BE2C (cell line): ENCODE results near the gene JUND.

ENCODE experiments used
- DNase-seq: peaks from one replicate; pipeline ENCODE4 v3.0.0-alpha.2; 2020
- H3K27me3 ChIP-seq: fragments of 250-450 bp; sonication (Bioruptor Pico); 2 replicates; pipeline ENCODE4 v1.5.1; 2020; ENCODE audit warnings: mild to moderate bottlenecking
- H3K36me3 ChIP-seq: fragments of 250-450 bp; sonication (Bioruptor Pico); 2 replicates; pipeline ENCODE4 v1.5.1; 2020; ENCODE audit warnings: mild to moderate bottlenecking
- H3K4me1 ChIP-seq: fragments of 250-450 bp; sonication (Bioruptor Pico); 2 replicates; pipeline ENCODE4 v1.5.1; 2020
- H3K4me3 ChIP-seq: 2 replicates; pipeline ENCODE4 v1.5.1; 2011; ENCODE audit warnings: low read depth, low read length
- H3K9me3 ChIP-seq: fragments of 250-450 bp; sonication (Bioruptor Pico); 2 replicates; pipeline ENCODE4 v1.5.1; 2020
- TF ChIP-seq, protein P1 (sequence below): IDR thresholded peaks from 2 replicates; pipeline ENCODE4 v1.5.1; 2012; ENCODE audit warnings: mild to moderate bottlenecking, low read depth, low read length

Gene JUND

GRCh38 chr19:18310118-18310909 lies 28.9 kb upstream of the JUND start:
- DNase-seq = no peak
- H3K36me3 ChIP-seq = peaks cover 86% of the 10 kb centered on the region

GRCh38 chr19:18309525-18310064 lies 28.2 kb upstream of the JUND start:
- DNase-seq = no peak
- H3K36me3 ChIP-seq = peaks cover 83% of the 10 kb centered on the region
- H3K9me3 ChIP-seq = no peaks in the 10 kb centered on the region
- H3K4me3 ChIP-seq = no peak overlapping the region
- no peaks in the 10 kb centered on the region for H3K27me3 ChIP-seq
- H3K4me1 ChIP-seq = peaks cover 9% of the 10 kb centered on the region
- TF ChIP-seq, protein P1, sequence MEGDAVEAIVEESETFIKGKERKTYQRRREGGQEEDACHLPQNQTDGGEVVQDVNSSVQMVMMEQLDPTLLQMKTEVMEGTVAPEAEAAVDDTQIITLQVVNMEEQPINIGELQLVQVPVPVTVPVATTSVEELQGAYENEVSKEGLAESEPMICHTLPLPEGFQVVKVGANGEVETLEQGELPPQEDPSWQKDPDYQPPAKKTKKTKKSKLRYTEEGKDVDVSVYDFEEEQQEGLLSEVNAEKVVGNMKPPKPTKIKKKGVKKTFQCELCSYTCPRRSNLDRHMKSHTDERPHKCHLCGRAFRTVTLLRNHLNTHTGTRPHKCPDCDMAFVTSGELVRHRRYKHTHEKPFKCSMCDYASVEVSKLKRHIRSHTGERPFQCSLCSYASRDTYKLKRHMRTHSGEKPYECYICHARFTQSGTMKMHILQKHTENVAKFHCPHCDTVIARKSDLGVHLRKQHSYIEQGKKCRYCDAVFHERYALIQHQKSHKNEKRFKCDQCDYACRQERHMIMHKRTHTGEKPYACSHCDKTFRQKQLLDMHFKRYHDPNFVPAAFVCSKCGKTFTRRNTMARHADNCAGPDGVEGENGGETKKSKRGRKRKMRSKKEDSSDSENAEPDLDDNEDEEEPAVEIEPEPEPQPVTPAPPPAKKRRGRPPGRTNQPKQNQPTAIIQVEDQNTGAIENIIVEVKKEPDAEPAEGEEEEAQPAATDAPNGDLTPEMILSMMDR = no peak

More at GRCh38 chr19:18310118-18310909, 28.9 kb upstream of the JUND start:
- H3K4me3 ChIP-seq = no peak overlapping the region
- peaks cover 2% of the 10 kb centered on the region for H3K4me1 ChIP-seq
- no peaks in the 10 kb centered on the region for H3K9me3 ChIP-seq
- H3K27me3 ChIP-seq = no peaks in the 10 kb centered on the region
- TF ChIP-seq, protein P1 = no peak

DNA sequence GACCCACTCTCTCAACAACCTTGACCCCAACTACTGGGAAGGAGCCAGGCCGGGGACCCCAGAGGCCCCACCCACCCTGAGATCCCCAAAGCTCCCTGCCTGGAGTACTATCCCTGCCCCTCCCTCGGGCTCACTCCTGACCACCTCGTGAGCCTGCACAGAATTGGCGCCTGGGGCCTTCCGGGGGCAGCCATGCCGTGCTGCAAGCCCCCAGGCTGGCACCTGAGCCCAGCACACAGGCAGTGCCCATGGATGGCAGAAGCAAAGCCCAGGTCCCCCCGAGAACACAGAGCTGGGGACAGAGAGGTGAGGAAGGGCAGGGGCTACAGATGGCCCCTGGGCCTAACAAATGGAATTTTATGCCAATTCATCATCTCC lies 27.5 kb upstream of the JUND start:
- no peak for DNase-seq
- H3K27me3 ChIP-seq = no peaks in the 10 kb centered on the region
- TF ChIP-seq, protein P1 = no peak
- no peak overlapping the region for H3K4me3 ChIP-seq
- H3K4me1 ChIP-seq = peaks cover 16% of the 10 kb centered on the region
- peaks cover 77% of the 10 kb centered on the region for H3K36me3 ChIP-seq
- no peaks in the 10 kb centered on the region for H3K9me3 ChIP-seq

DNA sequence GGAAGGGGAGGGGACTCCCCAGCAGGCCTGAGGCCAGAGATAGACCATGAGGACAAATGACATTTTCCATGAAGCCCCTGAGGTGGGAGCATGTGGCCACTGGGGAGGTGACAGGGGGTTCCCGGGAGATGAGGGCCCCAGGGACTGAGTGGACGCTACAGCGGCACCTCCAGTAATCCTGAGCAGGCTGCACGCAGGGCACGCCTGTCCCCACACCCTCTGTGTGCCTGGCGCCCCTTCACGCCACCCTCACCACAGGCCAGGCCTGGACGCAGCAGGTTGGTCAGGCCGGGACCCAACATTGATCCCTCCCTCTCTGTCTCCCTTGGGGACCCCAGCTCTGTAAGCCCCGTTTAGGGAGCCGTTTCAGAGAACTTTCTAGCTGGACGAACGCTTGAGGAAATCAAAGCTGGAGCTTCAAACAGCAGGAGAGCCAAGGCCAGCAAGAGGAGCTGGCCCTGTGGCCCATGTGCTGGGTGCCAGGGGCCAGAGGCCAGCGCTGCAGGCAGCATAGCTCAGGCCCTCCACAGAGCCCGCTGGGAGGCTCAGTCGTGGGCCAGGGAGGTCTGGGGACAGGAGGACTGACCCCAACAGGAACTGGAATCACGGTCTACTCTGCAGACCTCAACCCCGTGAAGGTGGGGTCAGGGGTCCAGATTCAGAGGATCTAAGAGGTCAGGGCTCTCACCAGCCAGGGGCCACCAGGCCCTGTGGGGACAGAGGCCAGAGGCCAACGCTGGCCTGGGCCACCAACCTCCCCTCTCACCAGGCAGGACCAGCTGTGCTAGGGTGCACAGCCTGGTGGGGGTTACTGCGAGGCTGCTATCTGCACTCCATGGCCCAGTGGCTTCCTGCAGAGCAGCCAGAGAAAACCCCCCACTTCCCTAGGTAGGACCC lies 26.9 kb upstream of the JUND start:
- no peak overlapping the region for H3K4me3 ChIP-seq
- TF ChIP-seq, protein P1 = no peak
- H3K4me1 ChIP-seq = peaks cover 22% of the 10 kb centered on the region
- peaks cover 70% of the 10 kb centered on the region for H3K36me3 ChIP-seq
- H3K27me3 ChIP-seq = no peaks in the 10 kb centered on the region
- H3K9me3 ChIP-seq = no peaks in the 10 kb centered on the region
- no peak for DNase-seq

DNA sequence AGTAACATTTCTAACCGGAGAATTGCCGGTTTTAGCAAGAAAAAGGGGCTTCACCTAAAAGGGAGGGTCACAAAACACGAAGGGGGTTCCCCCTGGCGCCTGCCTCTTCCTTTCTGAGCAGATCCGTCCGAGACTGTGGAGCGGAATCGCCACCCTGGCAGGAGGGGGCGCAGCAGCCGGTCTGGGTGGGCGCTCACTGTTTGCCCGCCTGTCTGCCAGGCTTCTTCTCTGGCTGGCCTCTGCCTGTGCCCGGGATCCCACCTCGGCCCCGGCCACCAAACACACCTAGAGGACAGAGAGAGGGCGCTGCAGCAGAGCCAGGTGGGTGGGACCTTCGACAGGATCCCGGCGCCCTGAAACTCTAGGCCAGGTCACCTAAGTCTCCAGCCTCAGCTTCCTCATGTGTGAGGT lies 25.9 kb upstream of the JUND start:
- Histone ChIP-seq H3K36me3 (peaks cover 60% of the 10 kb centered on the region), H3K4me1 (peaks cover 24% of the 10 kb centered on the region), H3K9me3 (no peaks in the 10 kb centered on the region), H3K27me3 (no peaks in the 10 kb centered on the region), H3K4me3 (no peak overlapping the region)
- TF ChIP-seq, protein P1 = no peak
- no peak for DNase-seq
